ENCODE results near the gene YPEL2.
A peak's percentile ranks its signal among the peaks of the same experiment; 100 is the strongest.
"Not testable (repeated sequence)": the region's sequence is repeated elsewhere in the genome, so short reads cannot be mapped to it uniquely, and the experiment has no call there.

YPEL2 gene

GRCh38 chr17:59304811-59305210 is 26.6 kb upstream of the YPEL2 start:
- H3K36me3 ChIP-seq (ENCODE audit: control insufficient read depth in 2 of 2, insufficient read depth in 2 of 2, low read length in 2 of 2) = no peaks in the 10 kb centered on the region
- no peak overlapping the region for H3K27ac ChIP-seq (ENCODE audit: low read length)
- H3K9me3 ChIP-seq (ENCODE audit: control insufficient read depth in 2 of 2, low read length in 2 of 2) = no peaks in the 10 kb centered on the region
- H3K4me3 ChIP-seq (ENCODE audit: low read length in 2 of 2) = no peak overlapping the region
- H3K9ac ChIP-seq (ENCODE audit: low read length in 2 of 2) = no peak overlapping the region
- no peaks in the 10 kb centered on the region for H3K4me1 ChIP-seq (ENCODE audit: control insufficient read depth, insufficient read depth, low read length)
- no peaks in the 10 kb centered on the region for H3K27me3 ChIP-seq (ENCODE audit: control insufficient read depth in 1 of 2, insufficient read depth in 2 of 2, low read length in 2 of 2)

DNA sequence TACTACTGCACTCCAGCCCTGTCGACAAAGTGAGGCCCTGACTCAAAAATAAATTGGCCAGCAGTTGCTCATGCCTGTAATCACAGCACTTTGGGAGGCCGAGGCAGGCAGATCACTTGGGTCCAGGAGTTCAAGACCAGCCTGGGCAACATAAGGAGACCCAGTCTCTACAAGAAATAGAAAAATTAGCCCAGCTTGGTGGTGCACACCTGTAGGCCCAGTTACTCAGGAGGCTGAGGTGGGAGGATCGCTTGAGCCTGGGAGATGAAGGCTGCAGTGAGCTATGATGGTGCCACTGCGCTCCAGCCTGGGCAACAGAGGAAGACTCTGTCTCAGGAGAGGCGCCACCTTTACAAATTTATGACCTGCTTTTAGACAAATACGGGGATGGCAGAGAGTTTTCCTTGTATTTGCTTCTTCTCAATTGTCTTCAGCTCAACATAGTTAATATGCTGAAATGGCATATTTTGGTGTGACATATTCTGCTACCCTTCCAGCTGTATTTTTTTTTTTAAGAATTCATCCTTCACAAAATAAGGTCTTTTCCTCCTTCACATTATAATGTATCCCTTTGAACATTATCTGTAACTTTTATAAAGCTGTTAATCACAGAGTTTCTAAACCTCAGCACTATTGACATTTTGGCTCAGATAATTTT is 21.1 kb upstream of the YPEL2 start:
- Histone ChIP-seq H3K9ac (ENCODE audit: low read length in 2 of 2) (no peak overlapping the region), H3K4me1 (ENCODE audit: control insufficient read depth, insufficient read depth, low read length) (no peaks in the 10 kb centered on the region), H3K36me3 (ENCODE audit: control insufficient read depth in 2 of 2, insufficient read depth in 2 of 2, low read length in 2 of 2) (no peaks in the 10 kb centered on the region)

DNA sequence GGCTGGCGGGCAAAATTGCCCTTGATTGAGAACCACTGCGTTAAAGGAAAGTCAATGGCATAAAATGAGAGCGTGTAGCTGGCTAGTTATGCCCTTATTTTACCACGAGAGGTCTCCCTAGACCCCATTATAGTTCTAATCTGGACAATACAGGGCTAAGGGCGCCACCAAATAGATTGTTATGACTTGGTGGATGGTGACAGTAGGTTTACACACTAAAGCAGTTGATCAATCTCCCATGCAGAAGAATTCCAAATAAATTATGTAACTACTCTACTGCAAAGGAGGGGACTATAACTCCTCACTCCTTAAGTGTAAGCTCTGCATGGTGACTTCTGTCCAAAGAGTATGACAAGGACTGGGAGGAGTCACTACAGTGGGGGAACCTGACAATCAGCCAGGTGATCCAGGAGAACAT is 20.4 kb upstream of the YPEL2 start:
- Histone ChIP-seq H3K9me3 (ENCODE audit: control insufficient read depth in 2 of 2, low read length in 2 of 2) (no peaks in the 10 kb centered on the region), H3K36me3 (ENCODE audit: control insufficient read depth in 2 of 2, insufficient read depth in 2 of 2, low read length in 2 of 2) (no peaks in the 10 kb centered on the region), H3K4me3 (ENCODE audit: low read length in 2 of 2) (no peak overlapping the region), H3K27me3 (ENCODE audit: control insufficient read depth in 1 of 2, insufficient read depth in 2 of 2, low read length in 2 of 2) (no peaks in the 10 kb centered on the region), H3K9ac (ENCODE audit: low read length in 2 of 2) (no peak overlapping the region), H3K4me1 (ENCODE audit: control insufficient read depth, insufficient read depth, low read length) (no peaks in the 10 kb centered on the region), H3K27ac (ENCODE audit: low read length) (no peak overlapping the region)

More for the DNA sequence above, 21.1 kb upstream of the YPEL2 start:
- Histone ChIP-seq H3K27ac (ENCODE audit: low read length) (no peak overlapping the region), H3K9me3 (ENCODE audit: control insufficient read depth in 2 of 2, low read length in 2 of 2) (no peaks in the 10 kb centered on the region), H3K4me3 (ENCODE audit: low read length in 2 of 2) (no peak overlapping the region), H3K27me3 (ENCODE audit: control insufficient read depth in 1 of 2, insufficient read depth in 2 of 2, low read length in 2 of 2) (no peaks in the 10 kb centered on the region)

DNA sequence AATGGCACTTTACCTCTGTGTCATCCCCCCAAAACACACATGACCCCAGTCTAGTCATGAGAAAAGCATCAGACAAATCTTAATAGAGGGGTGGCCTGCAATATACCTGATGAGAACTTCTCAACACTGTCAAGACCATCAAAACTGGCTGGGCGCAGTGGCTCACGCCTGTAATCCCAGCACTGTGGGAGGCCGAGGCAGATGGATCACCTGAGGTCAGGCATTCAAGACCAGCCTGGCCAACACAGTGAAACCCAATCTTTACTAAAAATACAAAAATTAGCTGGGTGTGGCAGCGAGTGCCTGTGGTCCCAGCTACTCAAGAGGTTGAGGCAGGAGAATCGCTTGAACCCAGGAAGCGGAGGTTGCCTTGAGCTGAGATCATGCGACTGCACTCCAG is 19.9 kb upstream of the YPEL2 start:
- not testable (repeated sequence) for H3K4me3 ChIP-seq (ENCODE audit: low read length in 2 of 2); H3K27me3 ChIP-seq (ENCODE audit: control insufficient read depth in 1 of 2, insufficient read depth in 2 of 2, low read length in 2 of 2); H3K36me3 ChIP-seq (ENCODE audit: control insufficient read depth in 2 of 2, insufficient read depth in 2 of 2, low read length in 2 of 2); H3K4me1 ChIP-seq (ENCODE audit: control insufficient read depth, insufficient read depth, low read length); H3K9me3 ChIP-seq (ENCODE audit: control insufficient read depth in 2 of 2, low read length in 2 of 2); H3K9ac ChIP-seq (ENCODE audit: low read length in 2 of 2); H3K27ac ChIP-seq (ENCODE audit: low read length)

DNA sequence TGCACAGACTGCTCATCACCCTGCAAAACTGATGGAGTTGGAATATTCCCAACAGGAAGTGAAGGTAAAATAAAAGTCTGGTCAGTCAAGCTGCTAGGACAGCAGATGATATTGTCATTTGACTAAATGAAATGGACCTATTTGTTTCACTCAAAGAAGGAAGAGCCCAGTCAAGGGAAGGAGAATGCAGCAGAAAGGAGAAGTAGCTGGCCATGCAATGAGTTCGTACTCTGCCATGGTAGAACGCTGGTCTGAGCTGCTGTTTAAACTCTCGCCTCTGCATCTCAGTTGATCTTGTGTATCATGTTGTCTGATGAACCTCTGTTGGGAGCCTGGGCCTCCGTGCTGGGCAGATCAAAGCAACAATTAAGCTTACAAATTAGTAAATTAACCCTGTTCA is 15.6 kb upstream of the YPEL2 start:
- no peaks in the 10 kb centered on the region for H3K36me3 ChIP-seq (ENCODE audit: control insufficient read depth in 2 of 2, insufficient read depth in 2 of 2, low read length in 2 of 2)
- H3K9me3 ChIP-seq (ENCODE audit: control insufficient read depth in 2 of 2, low read length in 2 of 2) = no peaks in the 10 kb centered on the region
- H3K27ac ChIP-seq (ENCODE audit: low read length) = no peak overlapping the region

DNA sequence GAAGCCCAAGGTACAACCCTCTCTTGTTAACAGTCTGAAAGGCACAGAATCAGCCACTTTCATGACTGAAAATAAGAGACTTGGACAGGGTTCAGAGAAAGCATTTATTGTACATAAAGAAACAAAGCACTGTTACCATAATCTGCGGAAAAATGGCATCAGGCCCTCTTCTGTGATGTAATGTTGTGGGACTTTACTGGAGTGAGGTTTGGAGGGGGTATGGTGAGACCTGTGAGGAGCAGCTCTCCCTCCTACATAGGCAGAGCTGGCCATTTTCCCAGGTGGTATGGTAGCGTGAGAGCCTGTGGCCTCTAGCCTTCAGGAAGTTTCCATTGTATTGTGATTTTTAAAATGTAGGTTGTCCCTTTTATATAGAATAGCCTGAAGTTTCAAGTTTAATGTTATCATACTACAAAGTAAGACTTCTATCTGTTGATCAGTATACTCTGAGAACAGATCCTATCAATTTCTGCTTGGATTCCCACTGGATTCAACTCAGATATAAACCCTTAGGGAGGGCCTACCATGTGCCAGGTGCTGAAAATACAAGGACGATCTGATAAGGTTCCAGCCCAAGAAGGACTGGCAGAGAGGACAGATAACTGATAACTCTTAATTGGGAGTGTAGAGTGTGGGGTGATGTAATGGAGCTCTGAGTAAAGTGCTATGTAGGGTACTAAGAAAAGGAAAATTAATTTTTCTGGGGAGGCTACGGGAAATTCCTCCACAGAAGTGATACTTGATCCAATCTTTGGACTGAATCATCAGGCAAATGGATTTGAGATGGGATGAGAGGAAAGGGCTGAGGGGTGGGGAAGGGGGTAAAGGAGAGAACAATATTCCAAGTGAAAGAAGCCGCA is 4.1 kb upstream of the YPEL2 start:
- no peak overlapping the region for H3K27ac ChIP-seq (ENCODE audit: low read length)
- no peaks in the 10 kb centered on the region for H3K9me3 ChIP-seq (ENCODE audit: control insufficient read depth in 2 of 2, low read length in 2 of 2)
- H3K27me3 ChIP-seq (ENCODE audit: control insufficient read depth in 1 of 2, insufficient read depth in 2 of 2, low read length in 2 of 2) = no peaks in the 10 kb centered on the region
- no peaks in the 10 kb centered on the region for H3K36me3 ChIP-seq (ENCODE audit: control insufficient read depth in 2 of 2, insufficient read depth in 2 of 2, low read length in 2 of 2)
- H3K9ac ChIP-seq (ENCODE audit: low read length in 2 of 2) = no peak overlapping the region
- H3K4me1 ChIP-seq (ENCODE audit: control insufficient read depth, insufficient read depth, low read length) = peaks cover 25% of the 10 kb centered on the region
- H3K4me3 ChIP-seq (ENCODE audit: low read length in 2 of 2) = no peak overlapping the region

More for the DNA sequence above, 15.6 kb upstream of the YPEL2 start:
- Histone ChIP-seq H3K27me3 (ENCODE audit: control insufficient read depth in 1 of 2, insufficient read depth in 2 of 2, low read length in 2 of 2) (no peaks in the 10 kb centered on the region), H3K4me1 (ENCODE audit: control insufficient read depth, insufficient read depth, low read length) (no peaks in the 10 kb centered on the region), H3K9ac (ENCODE audit: low read length in 2 of 2) (no peak overlapping the region), H3K4me3 (ENCODE audit: low read length in 2 of 2) (no peak overlapping the region)

- Histone ChIP-seq H3K36me3 (ENCODE audit: control insufficient read depth in 2 of 2, insufficient read depth in 2 of 2, low read length in 2 of 2) (no peaks in the 10 kb centered on the region), H3K27me3 (ENCODE audit: control insufficient read depth in 1 of 2, insufficient read depth in 2 of 2, low read length in 2 of 2) (no peaks in the 10 kb centered on the region), H3K4me3 (ENCODE audit: low read length in 2 of 2) (no peak overlapping the region), H3K27ac (ENCODE audit: low read length) (no peak overlapping the region), H3K9me3 (ENCODE audit: control insufficient read depth in 2 of 2, low read length in 2 of 2) (no peaks in the 10 kb centered on the region), H3K4me1 (ENCODE audit: control insufficient read depth, insufficient read depth, low read length) (peaks cover 28% of the 10 kb centered on the region), H3K9ac (ENCODE audit: low read length in 2 of 2) (no peak overlapping the region)
These were observed 3.5 kb upstream of the YPEL2 start for GRCh38 chr17:59327981-59328290.

DNA sequence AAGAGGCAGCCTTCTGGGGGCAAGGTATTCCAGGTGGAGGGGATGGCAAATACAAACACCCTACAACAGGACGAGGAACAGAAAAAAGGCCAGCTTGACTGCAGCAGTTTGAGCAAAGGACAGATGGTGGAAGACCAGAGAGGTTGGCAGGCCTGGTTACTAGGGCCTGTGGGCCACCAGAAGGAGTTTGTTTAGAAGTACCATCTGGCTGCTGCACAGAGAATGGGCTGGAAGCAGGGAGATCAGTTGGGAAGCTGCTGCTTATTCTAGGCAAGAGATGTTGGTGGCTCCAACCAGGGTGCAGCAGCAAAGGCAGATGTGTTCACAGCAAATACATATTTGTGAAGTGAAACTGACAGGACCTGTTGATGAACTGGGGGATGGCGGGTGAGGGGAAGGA is 2.9 kb upstream of the YPEL2 start:
- H3K9ac ChIP-seq (ENCODE audit: low read length in 2 of 2) = no peak overlapping the region
- H3K9me3 ChIP-seq (ENCODE audit: control insufficient read depth in 2 of 2, low read length in 2 of 2) = no peaks in the 10 kb centered on the region
- no peaks in the 10 kb centered on the region for H3K27me3 ChIP-seq (ENCODE audit: control insufficient read depth in 1 of 2, insufficient read depth in 2 of 2, low read length in 2 of 2)
- peak overlapping the region; percentile 81 for H3K27ac ChIP-seq (ENCODE audit: low read length)
- no peaks in the 10 kb centered on the region for H3K36me3 ChIP-seq (ENCODE audit: control insufficient read depth in 2 of 2, insufficient read depth in 2 of 2, low read length in 2 of 2)
- H3K4me3 ChIP-seq (ENCODE audit: low read length in 2 of 2) = no peak overlapping the region
- H3K4me1 ChIP-seq (ENCODE audit: control insufficient read depth, insufficient read depth, low read length) = peaks cover 32% of the 10 kb centered on the region

- peaks cover 41% of the 10 kb centered on the region for H3K4me1 ChIP-seq (ENCODE audit: control insufficient read depth, insufficient read depth, low read length)
- H3K27ac ChIP-seq (ENCODE audit: low read length) = peak overlapping the region; percentile 81
- no peaks in the 10 kb centered on the region for H3K36me3 ChIP-seq (ENCODE audit: control insufficient read depth in 2 of 2, insufficient read depth in 2 of 2, low read length in 2 of 2)
- H3K4me3 ChIP-seq (ENCODE audit: low read length in 2 of 2) = no peak overlapping the region
- no peaks in the 10 kb centered on the region for H3K9me3 ChIP-seq (ENCODE audit: control insufficient read depth in 2 of 2, low read length in 2 of 2)
- no peaks in the 10 kb centered on the region for H3K27me3 ChIP-seq (ENCODE audit: control insufficient read depth in 1 of 2, insufficient read depth in 2 of 2, low read length in 2 of 2)
- H3K9ac ChIP-seq (ENCODE audit: low read length in 2 of 2) = peak overlapping the region; percentile 37 to 51
These were observed 2.0 kb upstream of the YPEL2 start for GRCh38 chr17:59329176-59330052.

GRCh38 chr17:59330053-59330942 is 1.2 kb upstream of the YPEL2 start:
- Histone ChIP-seq H3K27ac (ENCODE audit: low read length) (peak overlapping the region; percentile 81), H3K36me3 (ENCODE audit: control insufficient read depth in 2 of 2, insufficient read depth in 2 of 2, low read length in 2 of 2) (no peaks in the 10 kb centered on the region), H3K27me3 (ENCODE audit: control insufficient read depth in 1 of 2, insufficient read depth in 2 of 2, low read length in 2 of 2) (no peaks in the 10 kb centered on the region), H3K9ac (ENCODE audit: low read length in 2 of 2) (peak overlapping the region; percentile 37 to 51), H3K4me3 (ENCODE audit: low read length in 2 of 2) (peak overlapping the region; percentile 23 to 54), H3K4me1 (ENCODE audit: control insufficient read depth, insufficient read depth, low read length) (peaks cover 42% of the 10 kb centered on the region), H3K9me3 (ENCODE audit: control insufficient read depth in 2 of 2, low read length in 2 of 2) (no peaks in the 10 kb centered on the region)
